ENCODE data around the gene CACNA2D2.
A peak's percentile ranks its signal among the peaks of the same experiment; 100 is the strongest.

CACNA2D2 gene

DNA sequence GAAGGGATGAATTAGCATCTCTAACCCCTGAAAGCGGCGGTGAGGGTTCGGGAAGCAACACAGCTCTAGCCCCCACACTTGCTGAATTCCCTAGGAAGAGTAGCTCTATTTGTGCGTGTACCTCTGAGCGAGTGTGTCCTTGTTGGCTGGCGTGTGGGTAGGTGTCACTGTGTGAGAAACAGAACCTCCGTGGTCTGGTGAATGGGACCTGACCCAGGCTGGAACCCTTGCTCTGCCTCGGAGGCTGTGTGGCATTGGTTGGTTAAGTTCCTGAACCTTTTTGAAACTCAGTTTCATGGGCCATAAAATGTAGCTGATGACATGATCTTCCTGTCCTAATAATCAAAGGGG is 143.7 kb downstream of the CACNA2D2 start:
- no peak for DNase-seq

DNA sequence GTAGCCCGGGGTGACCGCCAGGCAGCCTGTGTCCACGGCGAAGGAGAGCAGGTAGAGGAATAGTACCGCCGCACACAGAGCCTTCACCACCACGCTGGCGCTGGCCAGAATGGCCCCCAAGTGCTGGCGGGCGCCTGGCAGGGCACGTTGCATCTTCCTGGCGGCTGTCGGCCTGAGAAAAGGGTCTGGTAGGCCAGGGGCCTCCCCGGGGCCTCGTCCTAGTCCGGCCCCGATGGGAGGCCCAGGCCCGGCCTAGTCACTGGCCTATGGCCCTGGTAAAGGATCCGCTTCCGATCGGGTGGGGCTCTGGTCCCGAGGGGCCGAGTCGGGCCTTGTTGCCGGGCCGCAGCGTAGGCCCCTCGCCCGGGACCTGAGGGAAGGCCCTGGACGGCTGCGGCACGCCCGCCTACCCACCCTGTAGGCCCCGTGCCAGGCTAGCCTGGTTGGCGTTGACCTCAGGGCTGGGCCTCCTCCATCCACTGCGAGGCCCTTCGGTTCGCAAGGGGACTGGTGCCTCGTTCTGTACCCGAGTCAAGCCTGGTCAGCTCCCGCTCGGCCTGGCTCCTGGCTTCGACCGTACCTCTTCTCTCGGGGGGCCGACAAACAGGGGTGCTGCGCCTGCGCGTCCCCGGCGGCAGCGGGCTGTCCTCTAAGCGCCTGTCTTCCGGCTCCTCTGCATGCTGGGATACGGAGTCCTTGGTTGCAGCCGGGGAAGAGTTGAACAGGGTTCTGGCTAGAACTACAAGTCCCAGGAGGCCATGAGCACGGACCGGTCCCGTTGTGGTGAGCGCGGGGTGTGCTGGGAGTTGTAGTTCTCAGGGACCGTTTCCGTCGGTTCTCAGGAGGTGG is 144.3 kb downstream of the CACNA2D2 start, which contains the start of gene TMEM115:
TSS of gene TMEM115 (minus strand) at position 611 of the 849 bp plus-strand sequence. CDS start at position 153, 458 bp downstream.
- DNase-seq, result peak; percentile 96

- DNase-seq, result no peak
Observed at GRCh38 chr3:50358355-50358910, 145.0 kb downstream of the CACNA2D2 start.

- no peak for DNase-seq
Observed at GRCh38 chr3:50357481-50357880, 146.0 kb downstream of the CACNA2D2 start.

DNA sequence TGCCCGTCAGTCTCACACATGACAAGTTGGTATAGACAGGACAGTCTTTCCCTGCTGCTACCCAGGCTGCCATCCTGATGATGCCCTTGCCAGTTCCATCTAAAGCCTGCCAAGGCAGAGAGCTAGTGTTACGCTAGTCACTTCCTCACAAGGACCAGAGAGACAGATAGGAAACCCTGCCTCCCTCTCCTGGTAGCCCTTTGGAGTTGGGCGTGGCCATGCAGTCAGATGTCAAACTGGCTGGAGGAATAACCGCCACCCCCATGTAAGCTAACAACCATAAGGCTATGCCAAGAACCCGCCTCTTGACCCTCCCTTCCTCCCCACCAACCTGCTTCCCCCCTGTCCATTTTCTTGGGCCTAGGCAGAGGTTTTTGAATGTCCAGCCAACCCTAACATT is 146.9 kb downstream of the CACNA2D2 start:
- no peak for DNase-seq

DNA sequence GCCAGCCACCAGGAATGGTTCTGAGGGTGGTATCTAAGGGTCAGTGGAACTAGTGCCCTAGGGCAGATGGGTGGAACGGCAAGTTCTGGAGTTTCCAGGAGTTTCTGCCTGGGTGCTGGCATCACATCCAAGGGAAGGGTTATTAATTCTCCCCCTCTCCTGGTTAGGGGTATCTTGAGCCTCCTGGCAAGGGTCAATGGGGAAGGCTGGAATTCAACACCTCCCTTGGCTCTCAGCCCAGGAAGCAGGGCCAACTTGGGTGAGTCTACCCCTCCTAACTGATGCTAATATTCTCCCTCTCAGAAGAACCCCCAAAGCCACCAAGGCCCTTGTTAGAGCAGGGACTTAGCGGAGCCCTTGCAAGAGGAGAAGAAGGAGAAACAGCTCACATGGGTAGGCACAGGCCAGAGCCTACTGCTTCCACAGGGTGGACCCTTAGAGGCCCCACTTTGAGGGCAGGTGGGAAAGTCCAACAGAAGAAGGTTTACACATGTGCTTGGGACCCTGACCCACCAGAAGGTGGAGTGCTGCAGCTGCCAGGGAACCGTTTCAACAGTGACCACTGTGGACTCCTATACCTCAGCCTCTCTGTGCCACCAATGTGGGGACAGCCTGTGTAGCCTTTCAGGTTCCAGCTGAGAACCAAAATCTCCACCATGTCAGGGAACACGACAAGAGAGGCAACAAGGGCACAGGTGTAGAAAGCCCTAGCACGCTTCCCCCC is 147.4 kb downstream of the CACNA2D2 start:
- DNase-seq, result no peak

DNA sequence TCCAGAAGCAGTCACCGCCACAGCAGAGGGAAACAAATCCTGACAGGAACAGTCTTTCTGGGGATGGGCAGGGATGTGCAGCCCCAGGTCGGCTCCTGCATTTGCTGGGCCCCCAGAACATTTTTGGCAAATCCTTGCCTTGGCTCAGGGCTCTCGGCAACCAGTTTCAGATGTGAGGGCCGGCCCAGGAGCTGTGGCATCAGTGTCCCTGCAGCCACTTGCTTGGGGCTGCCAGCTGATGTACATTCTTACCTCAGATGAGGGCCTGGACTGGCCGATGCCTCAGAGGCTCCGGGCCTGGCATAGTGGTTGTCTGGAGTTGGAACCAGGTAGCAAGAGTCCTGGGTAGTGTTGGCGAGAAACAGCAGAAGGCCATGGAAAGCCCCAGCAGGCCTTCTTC is 148.6 kb downstream of the CACNA2D2 start:
- no peak for DNase-seq

DNA sequence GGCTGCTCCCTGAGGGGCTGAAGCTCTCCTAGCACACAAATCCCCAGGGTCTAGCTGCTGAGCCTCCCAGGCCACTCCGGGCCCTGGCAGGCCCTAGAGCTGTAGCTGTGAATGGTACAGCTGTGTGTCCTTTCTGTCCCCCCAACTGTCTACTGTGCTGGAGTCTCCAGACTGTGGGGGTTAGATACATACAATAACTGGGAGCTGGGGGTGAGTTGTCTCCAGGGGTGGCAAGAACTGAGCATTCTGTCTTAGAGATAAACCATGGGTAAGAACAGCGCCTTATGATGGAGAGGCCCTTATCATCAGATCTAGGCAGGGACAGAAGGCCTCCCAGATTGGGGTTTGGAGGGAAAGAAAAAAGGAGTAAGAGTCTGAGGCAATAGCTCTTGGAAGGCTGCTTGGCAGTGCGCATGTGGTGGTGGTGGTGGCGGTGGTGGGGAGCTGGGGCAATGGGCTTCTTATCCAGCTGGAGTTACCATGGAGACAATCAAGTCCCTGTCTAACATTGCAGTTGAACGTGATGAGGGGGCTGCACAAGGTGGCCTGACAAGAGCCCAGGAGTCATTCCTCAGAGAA is 149.2 kb downstream of the CACNA2D2 start:
- no peak for DNase-seq

DNA sequence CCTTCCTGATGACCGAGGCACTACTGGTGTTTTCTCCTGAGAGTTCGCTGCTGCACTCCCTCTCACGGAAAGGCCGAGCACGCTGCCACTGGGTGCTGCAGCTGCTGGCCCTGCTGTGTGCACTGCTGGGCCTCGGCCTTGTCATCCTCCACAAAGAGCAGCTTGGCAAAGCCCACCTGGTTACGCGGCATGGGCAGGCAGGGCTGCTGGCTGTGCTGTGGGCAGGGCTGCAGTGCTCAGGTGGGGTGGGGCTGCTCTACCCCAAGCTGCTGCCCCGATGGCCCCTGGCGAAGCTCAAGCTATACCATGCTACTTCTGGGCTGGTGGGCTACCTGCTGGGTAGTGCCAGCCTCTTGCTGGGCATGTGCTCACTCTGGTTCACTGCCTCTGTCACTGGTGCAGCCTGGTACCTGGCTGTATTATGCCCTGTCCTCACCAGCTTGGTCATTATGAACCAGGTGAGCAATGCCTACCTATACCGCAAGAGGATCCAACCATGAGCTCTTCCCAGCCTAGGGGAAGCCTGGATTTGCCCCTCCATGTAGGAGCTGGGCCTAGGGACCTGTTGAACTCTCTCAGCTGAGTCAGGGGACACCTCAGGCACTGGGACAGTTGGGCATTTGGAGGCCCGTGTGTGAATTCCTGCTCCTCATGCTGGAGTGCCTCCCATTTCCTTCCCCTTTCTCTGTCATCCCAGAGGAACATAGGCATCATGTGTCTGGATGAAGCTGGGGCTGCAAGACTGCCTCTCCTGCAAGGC is 150.0 kb downstream of the CACNA2D2 start:
- DNase-seq, result no peak

- DNase-seq, result no peak
Observed at GRCh38 chr3:50352781-50353180, 150.7 kb downstream of the CACNA2D2 start.

DNA sequence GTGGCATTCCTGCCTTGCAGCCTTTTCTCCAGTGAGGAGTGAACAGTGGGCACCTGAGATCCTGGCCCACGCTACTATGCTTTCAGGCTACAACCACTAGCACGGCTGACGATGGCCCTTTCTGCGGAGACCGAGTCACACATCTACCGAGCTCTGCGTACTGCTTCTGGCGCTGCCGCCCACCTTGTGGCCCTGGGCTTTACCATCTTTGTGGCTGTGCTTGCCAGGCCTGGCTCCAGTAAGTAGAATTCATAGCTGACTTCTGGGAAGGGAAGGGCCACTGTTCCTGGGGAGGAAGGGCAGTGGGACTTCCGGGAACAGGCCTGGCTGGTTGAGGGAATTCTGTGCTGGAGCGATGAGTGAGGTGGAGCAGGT is 152.1 kb downstream of the CACNA2D2 start:
- DNase-seq, result no peak

DNA sequence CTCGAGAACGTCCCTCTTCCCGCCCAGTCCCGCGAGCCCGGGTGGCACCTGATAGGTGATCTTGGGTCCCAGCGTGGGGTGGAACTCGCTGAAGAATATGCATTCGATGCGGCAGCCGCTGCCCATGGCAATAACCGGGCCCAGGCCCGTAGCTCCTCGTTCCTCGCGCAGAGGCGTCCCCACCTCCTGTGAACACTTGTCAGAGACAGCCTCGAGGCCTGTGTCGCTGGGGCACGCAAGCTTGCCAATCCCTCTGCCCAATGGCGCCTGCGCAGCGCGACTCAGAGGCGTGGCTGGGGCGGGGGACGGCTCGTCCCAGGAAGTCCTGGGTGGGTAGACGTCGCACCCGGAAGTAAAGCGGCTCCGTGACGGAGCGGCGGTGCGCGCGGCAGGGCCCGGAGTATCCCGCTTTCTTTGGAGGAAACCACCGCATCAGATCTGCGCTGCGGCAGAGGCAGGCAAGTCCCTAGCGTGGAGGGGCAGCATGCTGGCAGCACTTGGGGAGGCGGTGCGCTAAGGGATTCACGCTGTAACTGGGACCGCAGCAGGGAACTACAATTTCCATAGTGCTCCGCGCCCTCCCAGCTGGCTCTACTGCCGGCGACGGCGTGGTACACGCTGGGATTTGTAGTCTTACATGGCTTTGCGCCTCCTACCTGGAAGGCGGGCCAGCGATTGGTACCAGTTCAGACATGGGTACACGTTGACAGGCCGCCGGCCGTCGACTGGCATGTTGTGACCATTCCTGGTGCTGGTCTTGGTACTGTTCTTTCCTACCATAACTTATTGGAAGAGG is 152.7 kb downstream of the CACNA2D2 start, which contains the start of the genes CYB561D2 and NPRL2:
TSS of gene CYB561D2 (plus strand) at position 336 of the 796 bp plus-strand sequence. CDS start 572 bp downstream, outside the sequence.
TSS of gene NPRL2 (minus strand) at position 249 of the 796 bp plus-strand sequence. CDS start at position 126, 123 bp downstream.
- DNase-seq, result peak; percentile 91

DNA sequence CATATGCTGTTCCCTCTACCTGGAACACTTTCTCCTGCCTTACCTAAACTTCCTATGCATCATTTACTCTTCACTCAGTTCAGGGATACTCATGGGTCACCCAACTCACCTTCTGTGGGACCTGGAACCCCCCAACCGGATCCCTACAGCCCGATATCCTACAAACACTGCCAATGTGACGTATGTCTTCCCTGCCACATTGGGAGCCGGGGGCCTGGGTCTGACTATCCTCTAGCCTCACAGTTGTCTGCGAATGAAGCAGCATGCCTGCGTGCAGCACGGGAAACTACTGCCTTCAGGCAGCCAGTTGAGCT is 153.3 kb downstream of the CACNA2D2 start:
- no peak for DNase-seq

DNA sequence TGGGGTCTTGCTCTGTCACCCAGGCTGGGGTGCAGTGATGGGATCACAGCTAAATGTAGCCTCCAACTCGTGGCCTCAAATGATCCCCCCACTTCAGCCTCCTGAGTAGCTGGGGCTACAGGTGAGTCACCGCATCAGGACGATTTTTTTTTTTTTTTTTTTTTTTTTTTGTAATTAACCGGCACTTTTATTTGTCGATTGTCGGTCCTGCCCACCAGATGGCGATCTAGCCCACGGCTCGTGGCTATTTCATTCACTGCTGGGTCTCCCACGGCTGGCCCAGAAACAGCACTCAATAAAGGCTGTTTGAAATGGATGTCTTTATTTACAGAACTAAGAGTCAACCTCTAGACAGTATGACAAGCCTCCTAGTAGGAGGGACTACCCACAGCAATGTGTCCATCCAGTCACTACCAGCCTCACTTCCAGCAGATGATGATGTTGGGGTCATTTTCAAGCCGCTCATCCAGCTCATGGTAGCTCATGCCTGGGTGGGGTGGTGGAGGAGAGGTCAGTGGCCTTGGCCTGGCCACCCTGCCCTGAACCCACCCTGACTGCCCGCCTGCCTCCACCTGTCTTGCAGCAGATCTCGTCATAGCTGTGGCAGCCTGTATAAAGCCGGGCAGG is 156.1 kb downstream of the CACNA2D2 start:
- DNase-seq, result peak; percentile 49

DNA sequence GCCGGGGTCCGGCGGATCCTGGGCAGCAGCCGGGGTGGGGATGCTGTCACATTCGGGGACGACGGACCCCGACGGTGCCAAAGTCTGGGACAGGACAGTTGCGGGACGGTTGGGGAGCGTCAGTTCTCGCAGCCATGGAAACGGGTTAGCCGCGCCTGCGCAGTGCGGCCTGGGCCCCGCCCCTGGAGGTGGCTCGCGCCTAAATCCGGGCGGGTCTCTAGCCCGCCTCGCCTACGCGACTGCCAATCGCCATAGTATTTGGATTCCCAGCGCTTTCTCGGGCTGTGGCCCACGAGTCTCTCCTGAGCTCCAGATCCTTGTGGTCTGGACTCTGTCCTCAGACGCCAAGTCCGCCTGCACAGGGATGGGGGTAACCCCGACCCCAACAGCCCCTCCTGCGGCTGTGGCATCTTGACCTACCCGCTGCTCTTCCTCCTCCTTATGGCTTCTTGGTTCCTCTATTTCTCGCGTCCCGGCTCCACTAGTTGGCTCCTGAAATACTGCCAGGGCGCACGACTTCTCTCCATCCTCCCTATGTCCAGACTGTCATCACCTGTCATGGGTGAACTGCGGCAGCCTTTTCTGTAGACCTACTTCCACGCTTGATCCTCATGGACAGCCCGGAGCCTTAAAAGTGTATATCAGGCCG is 157.7 kb downstream of the CACNA2D2 start, which contains the start of gene ZMYND10:
TSS of gene ZMYND10 (minus strand) at position 147 of the 649 bp plus-strand sequence. CDS start 153 bp downstream, outside the sequence.
- no peak for DNase-seq

DNA sequence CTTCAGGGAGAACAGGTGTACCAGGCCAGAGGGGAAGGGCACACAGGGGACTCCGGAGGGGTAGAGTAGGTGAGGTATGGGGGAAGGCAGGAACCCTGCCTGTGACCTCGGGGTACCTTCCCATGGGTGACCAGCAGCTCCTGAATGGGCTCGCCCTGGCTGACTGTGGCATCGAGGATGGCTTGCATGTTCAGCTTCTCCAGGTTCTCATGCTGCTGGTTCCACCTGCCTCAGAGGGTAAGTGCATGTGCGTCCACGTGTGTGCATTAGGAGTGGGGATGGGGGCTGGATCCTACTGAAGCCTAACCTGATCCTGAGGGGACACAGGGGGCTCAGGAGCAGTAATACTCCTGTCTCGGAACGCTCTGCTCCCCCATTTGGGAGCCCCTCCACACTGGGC is 158.4 kb downstream of the CACNA2D2 start:
- no peak for DNase-seq

DNA sequence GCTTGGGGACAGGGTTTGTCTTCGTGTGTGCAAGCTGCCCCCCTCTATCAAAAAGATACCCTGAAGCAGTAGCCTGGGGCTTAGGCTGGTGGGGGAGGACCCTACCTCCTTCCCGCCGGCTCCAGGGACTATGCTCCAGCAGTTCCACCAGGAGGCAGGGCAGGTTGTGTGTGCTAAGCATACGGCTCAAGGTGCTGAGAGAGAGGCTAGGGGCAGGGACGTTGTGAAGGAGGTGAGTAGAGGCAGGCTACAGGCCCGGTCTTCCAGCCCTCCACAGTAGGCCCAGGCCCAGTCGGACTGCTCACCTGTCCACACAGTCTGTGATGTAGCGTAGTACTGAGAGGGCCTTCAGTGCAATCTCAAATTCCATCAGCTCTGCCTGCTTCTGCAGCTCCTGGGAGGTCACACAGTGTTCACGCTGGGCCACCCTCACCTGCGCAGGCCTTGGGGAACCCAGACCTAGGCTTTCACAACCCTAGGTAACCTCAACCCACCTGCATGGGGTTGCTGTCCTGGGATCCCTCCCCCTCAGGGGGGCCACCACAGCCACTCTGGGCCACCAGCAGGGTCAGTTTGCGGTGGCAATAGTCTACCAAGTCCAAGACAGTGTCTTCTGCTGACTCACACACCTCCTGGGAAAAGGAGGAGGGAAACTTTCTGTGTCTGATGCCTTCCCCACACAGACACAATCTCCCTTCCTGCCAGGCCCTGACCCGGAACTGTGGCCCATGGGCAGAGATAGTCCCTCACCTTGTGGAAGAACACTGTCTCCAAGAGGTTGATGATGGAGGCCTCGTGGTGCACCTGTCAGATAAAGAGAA is 160.4 kb downstream of the CACNA2D2 start:
- DNase-seq, result no peak

GRCh38 chr3:50341996-50342650 is 161.3 kb downstream of the CACNA2D2 start:
- no peak for DNase-seq

GRCh38 chr3:50341537-50341936 is 161.9 kb downstream of the CACNA2D2 start:
- DNase-seq, result no peak

All from SHP77 treated with DMSO at 0.1 percent for 48 hours (cell line).